Liver (tissue), 9 donors: Measurements from ENCODE around the gene C1QTNF1. TPM values are rescaled to one million over a fixed set of nuclear protein-coding genes. Genes with fewer than 3 reads are reported as not detected.

Source experiments
- DNase-seq: peaks from one replicate; pipeline ENCODE4 v3.0.0-alpha.2; 2017; ENCODE audit warnings: low spot score
- H3K27ac ChIP-seq, 2 donors: one replicate each; pipeline ENCODE4 v1.7.0; 2013; ENCODE audit warnings: inconsistent platforms in 2 of 2, low read length in 2 of 2, control low read depth in 1 of 2, low read depth in 1 of 2, mild to moderate bottlenecking in 1 of 2
- H3K27me3 ChIP-seq, 4 donors: one replicate each; pipeline versions ENCODE4 v1.6.1 to v1.7.0; 2013; ENCODE audit warnings: low read length in 3 of 4, inconsistent platforms in 1 of 4, mild to moderate bottlenecking in 1 of 4, moderate library complexity in 1 of 4; ENCODE audit not compliant: control insufficient read depth in 4 of 4, insufficient read depth in 4 of 4
- H3K36me3 ChIP-seq, 4 donors: one replicate each; pipeline versions ENCODE4 v1.6.1 to v1.7.0; 2013; ENCODE audit warnings: low read length in 3 of 4, mild to moderate bottlenecking in 3 of 4, low read depth in 1 of 4, moderate library complexity in 1 of 4; ENCODE audit not compliant: control insufficient read depth in 4 of 4, insufficient read depth in 3 of 4
- H3K4me1 ChIP-seq, 4 donors: one replicate each; pipeline versions ENCODE4 v1.6.1 to v1.7.0; 2013; ENCODE audit warnings: low read length in 3 of 4, mild to moderate bottlenecking in 3 of 4, moderate library complexity in 1 of 4; ENCODE audit not compliant: control insufficient read depth in 4 of 4, insufficient read depth in 4 of 4
- H3K4me3 ChIP-seq, 3 donors: one replicate each; pipeline versions ENCODE4 v1.6.1 to v1.7.0; 2013; ENCODE audit warnings: low read length in 3 of 3, control low read depth in 1 of 3, low read depth in 1 of 3, mild to moderate bottlenecking in 1 of 3
- H3K9ac ChIP-seq, 2 donors: one replicate each; pipeline ENCODE4 v1.7.0; 2013; ENCODE audit warnings: low read length in 2 of 2, mild to moderate bottlenecking in 2 of 2, moderate library complexity in 2 of 2, control low read depth in 1 of 2, low read depth in 1 of 2
- H3K9me3 ChIP-seq, 4 donors: one replicate each; pipeline versions ENCODE4 v1.6.1 to v1.7.0; 2013; ENCODE audit warnings: low read length in 3 of 4; ENCODE audit not compliant: control insufficient read depth in 4 of 4
- ATF3 ChIP-seq: IDR thresholded peaks from 2 replicates; pipeline ENCODE4 v1.6.1; 2016; ENCODE audit warnings: antibody characterized with exemption
- CTCF ChIP-seq: fragments of 150-350 bp; IDR thresholded peaks from 2 replicates; pipeline ENCODE4 v1.5.1; 2017; ENCODE audit warnings: improper control_type of control experiment, low read depth, low read length; ENCODE audit not compliant: missing input control
- EGR1 ChIP-seq, 2 donors: IDR thresholded peaks; 2 replicates each; pipeline ENCODE4 v1.6.1; 2016 to 2018; ENCODE audit warnings: antibody characterized with exemption in 2 of 2, low read depth in 2 of 2
- FOXA1 ChIP-seq: IDR thresholded peaks from 2 replicates; pipeline ENCODE4 v1.6.1; 2016; ENCODE audit warnings: antibody characterized with exemption
- FOXA2 ChIP-seq: IDR thresholded peaks from 2 replicates; pipeline ENCODE4 v1.6.1; 2016; ENCODE audit warnings: antibody characterized with exemption
- HNF4A ChIP-seq, 2 donors: conservative IDR thresholded peaks; 2 replicates each; pipeline ENCODE4 v1.6.1; 2016; ENCODE audit warnings: antibody characterized with exemption in 2 of 2, mild to moderate bottlenecking in 2 of 2
- JUND ChIP-seq, 2 donors: IDR thresholded peaks; 2 replicates each; pipeline ENCODE4 v1.6.1; 2016; ENCODE audit warnings: antibody characterized with exemption in 2 of 2
- MAX ChIP-seq: IDR thresholded peaks from 2 replicates; pipeline ENCODE4 v1.6.1; 2016; ENCODE audit warnings: antibody characterized with exemption
- NR2F2 ChIP-seq: IDR thresholded peaks from 2 replicates; pipeline ENCODE4 v1.6.1; 2016; ENCODE audit warnings: antibody characterized with exemption
- RAD21 ChIP-seq, 2 donors: IDR thresholded peaks; 2 replicates each; pipeline ENCODE4 v1.6.1; 2016; ENCODE audit warnings: antibody characterized with exemption in 2 of 2, mild to moderate bottlenecking in 2 of 2
- SP1 ChIP-seq: IDR thresholded peaks from 2 replicates; pipeline ENCODE4 v1.6.1; 2018; ENCODE audit warnings: antibody characterized with exemption, mild to moderate bottlenecking
- TAF1 ChIP-seq: conservative IDR thresholded peaks from 2 replicates; pipeline ENCODE4 v1.6.1; 2016; ENCODE audit warnings: antibody characterized with exemption, mild to moderate bottlenecking
- YY1 ChIP-seq: IDR thresholded peaks from 2 replicates; pipeline ENCODE4 v1.6.1; 2016; ENCODE audit warnings: antibody characterized with exemption, mild to moderate bottlenecking
- ZBTB33 ChIP-seq: IDR thresholded peaks from 2 replicates; pipeline ENCODE4 v1.6.1; 2016; ENCODE audit warnings: antibody characterized with exemption
- WGBS: extraction: QIAGEN DNeasy Blood & Tissue Kit; methylation state at CpG from one replicate; pipeline ENCODE4 v1.1.7; 2013; 5-methylcytosine and 5-hydroxymethylcytosine counted together
- polyA plus RNA-seq, 2 donors: library from polyadenylated mRNA; stranded (reverse) in 1 of 2; unstranded in 1 of 2; fragments of 200-250 nt in 1 of 2; fragments of >200 nt in 1 of 2; fragmentation: Nextera tagmentation in 1 of 2; extraction: Ambion mirVana in 1 of 2; gene quantifications; one replicate each; pipeline versions ENCODE4 v1.2.1 to v1.2.3, GENCODE V29; 2013 to 2015
- total RNA-seq, 2 donors: library from RNA; depleted of rRNA; stranded (reverse); fragments of >200 nt; gene quantifications; one replicate each; pipeline ENCODE4 v1.2.3, GENCODE V29; 2014
- donor health status: healthy.
- donor health status: healthy.
- donor health status: healthy.
- donor health status: healthy.
- donor health status: healthy.

C1QTNF1 gene
- total and polyA plus RNA-seq, 4 donors: 0.56 to 54.6 (median 16.1) TPM

- Histone ChIP-seq H3K36me3 (no peaks in the 10 kb centered on the region), H3K9ac (no peak overlapping the region), H3K4me1 (no peaks in the 10 kb centered on the region), H3K27me3 (peaks cover 0 to 8% (median 1%) of the 10 kb centered on the region in 4 donors), H3K27ac (no peak overlapping the region), H3K4me3 (no peak overlapping the region), H3K9me3 (no peaks in the 10 kb centered on the region)
- DNase-seq: no peak
- TF ChIP-seq ZBTB33 (no peak), FOXA1 (no peak), RAD21 (IDR thresholded peaks at IDR 0.05) (no peak), SP1 (no peak), ATF3 (no peak), HNF4A (conservative IDR thresholded peaks at IDR 0.05) (no peak), NR2F2 (no peak), MAX (no peak), YY1 (no peak)
- WGBS: 47% methylated on average over 25 of the region's 25 CpGs
These were observed 22.4 kb downstream of the C1QTNF1 start for GRCh38 chr17:79046197-79046915.

GRCh38 chr17:79046916-79047280, 22.9 kb downstream of the C1QTNF1 start:
- WGBS: 75% methylated on average over 15 of the region's 15 CpGs
- H3K27me3 ChIP-seq: peaks cover 0 to 8% (median 1%) of the 10 kb centered on the region in 4 donors
- H3K9me3 ChIP-seq: no peaks in the 10 kb centered on the region
- H3K36me3 ChIP-seq: no peaks in the 10 kb centered on the region
- H3K27ac ChIP-seq: no peak overlapping the region
- H3K9ac ChIP-seq: no peak overlapping the region
- no peak for DNase-seq
- TF ChIP-seq FOXA1: no peak
- TF ChIP-seq MAX: no peak
- no peak for TF ChIP-seq SP1
- no peak for TF ChIP-seq HNF4A (conservative IDR thresholded peaks at IDR 0.05)
- no peak for TF ChIP-seq JUND (IDR thresholded peaks at IDR 0.05)
- no peak for TF ChIP-seq NR2F2
- TF ChIP-seq FOXA2: no peak
- no peak for TF ChIP-seq ATF3
- no peak for TF ChIP-seq RAD21 (IDR thresholded peaks at IDR 0.05)
- TF ChIP-seq CTCF: no peak
- no peak for TF ChIP-seq TAF1
- TF ChIP-seq EGR1 (IDR thresholded peaks at IDR 0.05; ENCODE audit: low read depth in 2 of 2): no peak
- no peaks in the 10 kb centered on the region for H3K4me1 ChIP-seq
- no peak overlapping the region for H3K4me3 ChIP-seq
